HuH-7 (cell line): ENCODE results near the gene MMP19.
"Not testable (repeated sequence)": the region's sequence is repeated elsewhere in the genome, so short reads cannot be mapped to it uniquely, and the experiment has no call there.

Experiments
- DNase-seq: peaks from one replicate; pipeline ENCODE4 v3.0.0; 2011; ENCODE audit warnings: low spot score

MMP19 gene

GRCh38 chr12:55842681-55843429 is at the start of gene MMP19:
MMP19 (minus strand) TSS chr12:55842936; CDS start chr12:55842830, 106 bp downstream.
- DNase-seq = no peak

GRCh38 chr12:55891310-55891709 is 48.6 kb upstream of the MMP19 start:
- no peak for DNase-seq

- no peak for DNase-seq
Observed at GRCh38 chr12:55885113-55885512, 42.4 kb upstream of the MMP19 start.

- no peak for DNase-seq
Observed at GRCh38 chr12:55877824-55878223, 35.1 kb upstream of the MMP19 start.

- no peak for DNase-seq
Observed at GRCh38 chr12:55875704-55876467, 33.1 kb upstream of the MMP19 start.

GRCh38 chr12:55874443-55874842 is 31.7 kb upstream of the MMP19 start:
- DNase-seq = no peak

GRCh38 chr12:55866454-55867004 is 23.8 kb upstream of the MMP19 start:
- DNase-seq = not testable (repeated sequence)

GRCh38 chr12:55865327-55865726 is 22.6 kb upstream of the MMP19 start:
- DNase-seq = no peak

- DNase-seq = not testable (repeated sequence)
Observed at GRCh38 chr12:55862931-55863330, 20.2 kb upstream of the MMP19 start.

GRCh38 chr12:55862286-55862685 is 19.6 kb upstream of the MMP19 start:
- DNase-seq = no peak

GRCh38 chr12:55861871-55862270 is 19.1 kb upstream of the MMP19 start:
- DNase-seq = no peak

- DNase-seq = no peak
Observed at GRCh38 chr12:55861396-55861795, 18.7 kb upstream of the MMP19 start.

- DNase-seq = no peak
Observed at GRCh38 chr12:55852740-55853139, 10.0 kb upstream of the MMP19 start.

GRCh38 chr12:55850893-55851292 is 8.2 kb upstream of the MMP19 start:
- no peak for DNase-seq

- no peak for DNase-seq
Observed at GRCh38 chr12:55850401-55850800, 7.7 kb upstream of the MMP19 start.

- no peak for DNase-seq
Observed at GRCh38 chr12:55849616-55850343, 7.0 kb upstream of the MMP19 start.

GRCh38 chr12:55847603-55848291 is 5.0 kb upstream of the MMP19 start:
- DNase-seq = no peak

GRCh38 chr12:55847033-55847432 is 4.3 kb upstream of the MMP19 start:
- DNase-seq = no peak

GRCh38 chr12:55845785-55846496 is 3.2 kb upstream of the MMP19 start:
- DNase-seq = no peak

GRCh38 chr12:55845361-55845760 is 2.6 kb upstream of the MMP19 start:
- DNase-seq = no peak

GRCh38 chr12:55844961-55845360 is 2.2 kb upstream of the MMP19 start:
- DNase-seq = no peak
